ENCODE data around the gene CATSPERE.
"Not testable (repeated sequence)": the region's sequence is repeated elsewhere in the genome, so short reads cannot be mapped to it uniquely, and the experiment has no call there.

The CATSPERE gene

DNA sequence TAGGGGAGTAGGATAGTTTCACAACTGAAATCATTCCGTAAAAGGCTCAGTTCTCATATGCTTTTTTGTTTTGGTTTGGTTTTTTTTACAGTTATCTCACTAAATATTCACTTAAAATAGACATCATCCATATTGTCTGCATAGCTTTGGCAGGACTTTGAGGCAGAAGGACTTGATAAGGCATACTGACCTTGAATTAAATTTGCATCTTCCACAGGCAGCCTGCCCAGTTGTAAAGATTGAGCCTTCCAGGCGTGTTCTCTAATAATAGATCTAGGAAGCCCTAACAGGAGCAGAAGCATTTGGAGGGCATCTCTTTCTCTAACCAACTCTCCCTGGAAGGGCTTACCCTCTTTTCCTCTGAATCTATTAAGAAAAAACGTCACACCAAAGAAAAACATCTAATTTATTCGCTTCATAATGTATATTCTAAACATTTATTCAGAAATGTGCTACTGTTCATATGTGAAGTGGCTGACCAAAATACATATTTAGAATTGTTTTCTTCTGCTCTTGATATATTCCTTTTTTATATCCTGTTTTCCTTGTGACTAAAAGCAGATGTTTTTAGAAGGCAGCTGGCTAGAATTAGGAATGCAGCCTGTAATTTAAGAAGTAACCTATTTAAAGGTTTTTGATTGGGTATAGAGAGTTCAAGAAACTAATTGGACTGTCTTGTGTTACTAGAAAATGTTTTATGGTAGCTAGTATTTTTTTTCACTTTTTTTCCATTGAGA lies 212.0 kb downstream of the CATSPERE start:
- DNase-seq = no peak

DNA sequence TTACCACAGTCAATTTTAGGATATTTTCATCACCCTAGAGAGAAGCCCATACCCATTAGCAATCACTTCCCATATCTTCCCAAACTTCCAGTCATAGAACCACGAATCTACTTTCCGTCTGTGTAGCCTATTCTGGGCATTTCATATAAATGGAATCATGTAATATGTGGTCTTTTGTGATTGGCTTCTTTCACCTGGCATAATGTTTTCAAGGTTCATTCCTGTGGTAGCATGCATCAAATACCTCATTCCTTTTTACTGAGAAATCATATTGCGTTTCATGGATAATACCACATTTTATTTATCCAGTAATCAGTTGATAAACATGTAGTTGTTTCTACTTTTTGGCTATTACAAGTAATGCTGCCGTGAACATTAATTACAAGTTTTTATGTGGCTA lies 213.4 kb downstream of the CATSPERE start:
- no peak for DNase-seq

DNA sequence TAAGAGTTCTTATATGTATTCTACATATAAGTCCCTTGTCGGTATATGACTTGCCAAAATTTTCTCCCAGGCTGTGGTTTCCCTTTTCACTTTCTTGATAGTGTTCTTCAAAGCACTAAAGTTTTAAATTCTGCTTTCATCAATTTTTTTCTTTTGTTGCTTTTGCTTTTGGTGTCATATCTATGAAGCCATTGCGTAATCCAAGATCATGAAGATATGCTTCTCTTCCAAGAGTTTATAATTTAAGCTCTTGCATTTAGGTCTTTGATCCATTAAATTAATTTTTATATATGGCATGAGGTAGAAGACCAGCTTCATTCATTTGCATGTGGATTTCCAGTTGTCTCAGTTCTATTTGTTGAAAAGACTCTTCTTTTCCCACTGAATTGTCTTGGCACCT lies 214.1 kb downstream of the CATSPERE start:
- DNase-seq = no peak

DNA sequence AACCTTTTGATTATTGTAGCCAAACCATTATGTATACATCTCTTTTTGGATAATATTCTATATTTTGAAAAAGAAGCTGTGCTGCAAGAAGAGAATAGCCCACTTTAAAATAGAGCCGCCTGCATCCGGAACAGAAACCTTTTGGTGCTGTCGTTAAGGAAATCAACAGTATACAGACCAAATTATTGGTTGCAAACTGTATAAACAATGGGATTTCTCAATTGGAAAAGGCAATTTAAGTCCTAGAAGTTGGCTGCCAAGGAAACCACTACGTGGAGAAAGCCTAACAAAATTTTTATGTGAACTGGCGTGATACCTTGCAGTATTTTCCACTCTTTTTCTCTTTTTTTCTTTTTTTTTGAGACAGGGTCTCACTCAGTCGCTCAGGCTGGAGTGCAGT lies 217.6 kb downstream of the CATSPERE start:
- DNase-seq = no peak

DNA sequence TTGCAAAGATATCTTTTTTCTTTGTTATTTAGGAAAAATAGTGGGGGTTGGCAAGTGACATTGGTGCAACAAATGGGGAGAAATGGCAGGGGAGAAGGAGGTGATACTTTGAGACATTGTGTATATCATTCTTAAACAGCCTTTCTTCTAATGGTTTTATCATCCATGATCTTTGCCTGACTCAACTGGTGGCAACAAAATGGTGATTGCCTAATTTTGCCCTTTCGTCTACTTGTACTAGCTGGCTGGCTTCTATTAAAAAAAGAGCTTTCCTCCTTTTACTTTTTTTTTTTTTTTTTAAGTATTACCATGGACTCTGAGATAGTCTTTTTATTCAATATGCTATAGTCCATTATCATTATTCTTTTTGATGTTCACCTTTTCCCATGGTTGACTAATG lies 219.6 kb downstream of the CATSPERE start:
- DNase-seq = no peak

DNA sequence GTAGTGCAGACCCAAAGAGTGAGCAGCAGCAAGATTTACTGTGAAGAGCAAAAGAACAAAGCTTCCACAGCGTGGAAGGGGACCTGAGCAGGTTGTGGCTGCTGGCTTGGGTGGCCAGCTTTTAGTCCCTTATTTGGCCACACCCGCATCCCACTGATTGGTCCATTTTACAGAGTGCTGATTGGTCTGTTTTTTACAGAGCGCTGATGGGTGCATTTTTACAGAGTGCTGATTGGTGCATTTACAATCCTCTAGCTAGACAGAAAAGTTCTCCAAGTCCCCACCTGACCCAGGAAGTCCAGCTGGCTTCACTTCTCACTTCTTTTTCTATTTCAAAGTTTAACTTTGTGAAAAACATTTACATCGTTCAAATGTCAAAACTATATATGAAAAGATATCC lies 221.0 kb downstream of the CATSPERE start:
- not testable (repeated sequence) for DNase-seq

All from NCI-H1930 (cell line).